BLaER1 treated with 17β-estradiol and CSF1 and Interleukin-3, amounts not matched to agents 10 nM and 100 nM (cell line): ENCODE measurements around the gene GRIK5.

ENCODE experiments used
- H3K27ac ChIP-seq, 11 experiments: shearing (Covaris generic); formaldehyde crosslinking; 2 replicates each; pipeline ENCODE4 v1.8.1; 2022
- H3K27me3 ChIP-seq, 11 experiments: shearing (Covaris generic); formaldehyde crosslinking; 2 replicates each; pipeline ENCODE4 v1.8.1; 2022
- H3K36me3 ChIP-seq, 11 experiments: shearing (Covaris generic); formaldehyde crosslinking; 2 replicates each; pipeline ENCODE4 v1.8.1; 2022
- H3K4me1 ChIP-seq, 10 experiments: shearing (Covaris generic); formaldehyde crosslinking; 2 replicates each; pipeline ENCODE4 v1.8.1; 2022
- H3K4me2 ChIP-seq, 11 experiments: shearing (Covaris generic); formaldehyde crosslinking; 2 replicates each; pipeline ENCODE4 v1.8.1; 2022
- H3K4me3 ChIP-seq, 10 experiments: shearing (Covaris generic); formaldehyde crosslinking; 2 replicates each; pipeline ENCODE4 v1.8.1; 2022
- H3K9ac ChIP-seq, 11 experiments: shearing (Covaris generic); formaldehyde crosslinking; 2 replicates each; pipeline ENCODE4 v1.8.1; 2022
- H3K9me3 ChIP-seq, 11 experiments: shearing (Covaris generic); formaldehyde crosslinking; replicated peaks in 1 of 11; 2 replicates each; pipeline ENCODE4 v1.8.1; 2022
- H4K20me1 ChIP-seq, 11 experiments: shearing (Covaris generic); formaldehyde crosslinking; 2 replicates each; pipeline ENCODE4 v1.8.1; 2022
- Cebpa-rat ChIP-seq, 11 experiments: shearing (Covaris generic); IDR thresholded peaks; 2 replicates each; pipeline ENCODE4 v1.8.1; 2022

Gene GRIK5

GRCh38 chr19:42032431-42032830 is 37.6 kb downstream of the GRIK5 start:
- Histone ChIP-seq H3K27ac (no peak overlapping the region), H3K4me3 (no peak overlapping the region), H3K4me1 (0 out of 20 replicates have a peak, but pooled peaks cover 0 to 3% (median 0%) of the 10 kb centered on the region in 10 experiments), H3K9ac (no peak overlapping the region), H4K20me1 (peaks cover 0 to 32% (median 0%) of the 10 kb centered on the region in 11 experiments; a peak in 6 of 22 replicates), H3K36me3 (peaks cover 35 to 85% (median 59%) of the 10 kb centered on the region in 11 experiments), H3K27me3 (no peaks in the 10 kb centered on the region), H3K4me2 (no peak overlapping the region), H3K9me3 (no peaks in the 10 kb centered on the region)
- TF ChIP-seq Cebpa-rat (IDR thresholded peaks at IDR 0.05), result no peak

GRCh38 chr19:42030645-42031440 is 39.2 kb downstream of the GRIK5 start:
- no peak overlapping the region for H3K27ac ChIP-seq
- no peak overlapping the region for H3K9ac ChIP-seq
- H3K27me3 ChIP-seq, result no peaks in the 10 kb centered on the region
- 0 out of 20 replicates have a peak, but pooled peaks cover 0 to 3% (median 0%) of the 10 kb centered on the region in 10 experiments for H3K4me1 ChIP-seq
- H3K9me3 ChIP-seq, result no peaks in the 10 kb centered on the region
- H3K36me3 ChIP-seq, result peaks cover 34 to 85% (median 59%) of the 10 kb centered on the region in 11 experiments
- no peak overlapping the region for H3K4me3 ChIP-seq
- peaks cover 0 to 42% (median 0%) of the 10 kb centered on the region in 11 experiments; a peak in 6 of 22 replicates for H4K20me1 ChIP-seq
- TF ChIP-seq Cebpa-rat (IDR thresholded peaks at IDR 0.05), result no peak
- H3K4me2 ChIP-seq, result no peak overlapping the region

- H3K4me2 ChIP-seq, result no peak overlapping the region
- H3K9ac ChIP-seq, result no peak overlapping the region
- H3K27me3 ChIP-seq, result no peaks in the 10 kb centered on the region
Observed at GRCh38 chr19:42028304-42029216, 41.4 kb downstream of the GRIK5 start.

GRCh38 chr19:42024622-42025111 is 45.3 kb downstream of the GRIK5 start:
- Histone ChIP-seq H3K27me3 (no peaks in the 10 kb centered on the region), H3K36me3 (peaks cover 43 to 97% (median 71%) of the 10 kb centered on the region in 11 experiments; a peak in 21 of 22 replicates), H3K4me3 (no peak overlapping the region), H3K4me1 (peaks cover 0 to 22% (median 19%) of the 10 kb centered on the region in 10 experiments; a peak in 16 of 20 replicates), H3K9me3 (no peaks in the 10 kb centered on the region), H4K20me1 (peaks cover 0 to 63% (median 7%) of the 10 kb centered on the region in 11 experiments; a peak in 10 of 22 replicates), H3K4me2 (no peak overlapping the region), H3K27ac (no peak overlapping the region), H3K9ac (no peak overlapping the region)
- TF ChIP-seq Cebpa-rat (IDR thresholded peaks at IDR 0.05), result no peak

More at GRCh38 chr19:42028304-42029216, 41.4 kb downstream of the GRIK5 start:
- Histone ChIP-seq H3K4me1 (no peaks in the 10 kb centered on the region), H3K9me3 (no peaks in the 10 kb centered on the region), H3K27ac (no peak overlapping the region), H3K4me3 (no peak overlapping the region), H3K36me3 (peaks cover 48 to 97% (median 70%) of the 10 kb centered on the region in 11 experiments), H4K20me1 (peaks cover 0 to 51% (median 0%) of the 10 kb centered on the region in 11 experiments; a peak in 8 of 22 replicates)
- no peak for TF ChIP-seq Cebpa-rat (IDR thresholded peaks at IDR 0.05)

GRCh38 chr19:42023943-42024260 is 46.1 kb downstream of the GRIK5 start:
- peaks cover 0 to 28% (median 25%) of the 10 kb centered on the region in 10 experiments; a peak in 19 of 20 replicates for H3K4me1 ChIP-seq
- H3K9ac ChIP-seq, result no peak overlapping the region
- peaks cover 0 to 63% (median 7%) of the 10 kb centered on the region in 11 experiments; a peak in 10 of 22 replicates for H4K20me1 ChIP-seq
- no peaks in the 10 kb centered on the region for H3K27me3 ChIP-seq
- H3K27ac ChIP-seq, result no peak overlapping the region
- TF ChIP-seq Cebpa-rat (IDR thresholded peaks at IDR 0.05), result no peak
- peaks cover 43 to 97% (median 71%) of the 10 kb centered on the region in 11 experiments; a peak in 21 of 22 replicates for H3K36me3 ChIP-seq
- H3K9me3 ChIP-seq, result no peaks in the 10 kb centered on the region
- no peak overlapping the region for H3K4me3 ChIP-seq
- H3K4me2 ChIP-seq, result no peak overlapping the region

- Histone ChIP-seq H3K27ac (no peak overlapping the region), H3K9ac (peak overlapping the region in 2 of 11 experiments; percentile 4 to 9; a peak in 1 of 22 replicates), H3K9me3 (no peaks in the 10 kb centered on the region), H4K20me1 (peaks cover 0 to 57% (median 7%) of the 10 kb centered on the region in 11 experiments; a peak in 10 of 22 replicates), H3K36me3 (peaks cover 43 to 96% (median 65%) of the 10 kb centered on the region in 11 experiments; a peak in 21 of 22 replicates), H3K4me2 (no peak overlapping the region), H3K4me1 (peaks cover 0 to 32% (median 30%) of the 10 kb centered on the region in 10 experiments; a peak in 19 of 20 replicates), H3K4me3 (no peak overlapping the region), H3K27me3 (no peaks in the 10 kb centered on the region)
- no peak for TF ChIP-seq Cebpa-rat (IDR thresholded peaks at IDR 0.05)
Observed at GRCh38 chr19:42023121-42023942, 46.7 kb downstream of the GRIK5 start.

- no peak overlapping the region for H3K27ac ChIP-seq
- peak overlapping the region in 3 of 11 experiments; percentile 4 to 15 (median 9); a peak in 2 of 22 replicates for H3K9ac ChIP-seq
- no peaks in the 10 kb centered on the region for H3K27me3 ChIP-seq
- no peak overlapping the region for H3K4me3 ChIP-seq
- H3K4me1 ChIP-seq, result peaks cover 0 to 40% (median 34%) of the 10 kb centered on the region in 10 experiments; a peak in 19 of 20 replicates
- peak overlapping the region in 5 of 11 experiments; percentile 34 to 64 (median 61); a peak in 4 of 22 replicates for H3K4me2 ChIP-seq
- H3K9me3 ChIP-seq, result no peaks in the 10 kb centered on the region
- peaks cover 0 to 53% (median 7%) of the 10 kb centered on the region in 11 experiments; a peak in 10 of 22 replicates for H4K20me1 ChIP-seq
- TF ChIP-seq Cebpa-rat (IDR thresholded peaks at IDR 0.05), result no peak
- H3K36me3 ChIP-seq, result peaks cover 37 to 96% (median 62%) of the 10 kb centered on the region in 11 experiments; a peak in 21 of 22 replicates
Observed at GRCh38 chr19:42022616-42023015, 47.4 kb downstream of the GRIK5 start.

- no peak for TF ChIP-seq Cebpa-rat (IDR thresholded peaks at IDR 0.05)
- H3K9me3 ChIP-seq, result no peaks in the 10 kb centered on the region
- H3K27me3 ChIP-seq, result no peaks in the 10 kb centered on the region
- no peak overlapping the region for H3K4me3 ChIP-seq
- peaks cover 27 to 96% (median 59%) of the 10 kb centered on the region in 11 experiments; a peak in 19 of 22 replicates for H3K36me3 ChIP-seq
- no peak overlapping the region for H3K27ac ChIP-seq
- peak overlapping the region in 3 of 11 experiments; percentile 35 to 52 (median 49); a peak in 2 of 22 replicates for H3K9ac ChIP-seq
- H3K4me2 ChIP-seq, result peak overlapping the region in 9 of 11 experiments; percentile 7 to 64 (median 50); a peak in 17 of 22 replicates
- peaks cover 0 to 58% (median 7%) of the 10 kb centered on the region in 11 experiments; a peak in 10 of 22 replicates for H4K20me1 ChIP-seq
- peaks cover 0 to 43% (median 37%) of the 10 kb centered on the region in 10 experiments; a peak in 19 of 20 replicates for H3K4me1 ChIP-seq
Observed at GRCh38 chr19:42021185-42021584, 48.8 kb downstream of the GRIK5 start.
